NCI-H510A treated with DMSO at 0.1 percent for 48 hours (cell line): ENCODE results near the gene COPS7A.

Experiments used
- DNase-seq: peaks from one replicate; lab custom pipeline; 2025; lab: John Stamatoyannopoulos, UW

COPS7A gene

GRCh38 chr12:6770094-6770493, 46.2 kb downstream of the COPS7A start:
- DNase-seq = no peak

GRCh38 chr12:6770600-6770999, 46.8 kb downstream of the COPS7A start:
- DNase-seq = no peak

DNA sequence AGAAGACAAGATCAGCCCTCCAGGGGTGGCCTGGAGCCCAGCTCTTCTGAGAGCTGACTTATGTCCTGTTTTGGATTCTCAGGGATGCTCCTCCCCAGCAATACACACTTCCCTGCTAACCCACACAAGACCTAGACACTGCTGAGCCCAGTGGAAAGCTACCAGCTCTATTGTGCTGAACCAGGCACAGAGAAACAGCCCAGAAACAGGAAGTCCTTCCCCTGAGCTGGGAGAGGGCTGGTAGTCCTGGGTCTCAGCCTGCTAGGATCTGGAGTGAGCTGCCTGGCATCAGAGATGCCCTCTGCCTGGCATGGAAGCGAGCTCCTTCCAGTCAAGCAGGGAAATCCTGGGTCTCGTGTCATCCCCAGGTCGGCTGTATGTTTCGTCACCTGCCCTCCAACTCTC, 47.2 kb downstream of the COPS7A start:
- DNase-seq = no peak

DNA sequence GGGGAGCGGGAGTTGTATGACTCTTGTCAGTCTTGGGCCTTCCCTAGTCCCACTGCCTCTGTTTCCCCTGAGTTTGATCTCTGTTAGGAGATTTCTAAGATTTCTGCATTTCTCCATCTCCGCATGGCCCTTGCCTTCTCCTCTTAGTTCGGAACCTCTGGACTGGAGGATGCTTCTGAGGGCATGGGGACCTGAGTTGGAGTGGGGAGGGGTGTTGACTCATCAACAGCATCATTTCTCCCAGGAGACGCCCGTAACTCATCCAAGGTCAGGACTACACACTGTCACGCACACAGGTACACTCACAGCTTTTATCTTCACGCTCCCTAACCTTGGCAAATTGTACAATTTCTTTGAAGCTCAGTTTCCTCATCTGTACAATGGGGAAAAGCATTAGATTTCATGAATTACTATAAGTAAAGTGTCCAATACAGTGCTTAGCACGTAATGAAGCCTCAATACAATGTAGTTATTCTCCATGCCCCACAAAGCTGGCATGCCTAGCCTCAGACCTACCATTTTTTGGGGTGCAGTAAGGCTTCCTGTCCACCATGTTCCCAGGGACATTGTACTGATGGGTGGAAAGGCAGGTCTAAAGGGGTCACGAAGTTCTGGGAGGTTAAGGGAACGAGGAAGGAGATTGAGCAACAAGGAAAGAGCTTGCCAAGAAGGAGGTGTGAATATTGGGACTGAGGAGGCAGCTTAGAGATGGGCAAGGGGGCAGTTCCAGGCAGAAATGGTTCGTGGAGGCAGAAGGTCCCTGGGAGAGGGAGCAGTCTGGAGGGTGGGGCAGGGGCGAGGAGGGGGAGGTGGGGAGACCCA, 47.9 kb downstream of the COPS7A start:
- DNase-seq = no peak

- DNase-seq = no peak
Observed at GRCh38 chr12:6772331-6772695, 48.5 kb downstream of the COPS7A start, which contains the start of gene LAG3. Gene LAG3, plus strand, starts transcription at chr12:6772520. Its CDS starts 333 bp downstream, at chr12:6772853.

- DNase-seq = no peak
Observed at GRCh38 chr12:6772726-6773589, 49.1 kb downstream of the COPS7A start.

DNA sequence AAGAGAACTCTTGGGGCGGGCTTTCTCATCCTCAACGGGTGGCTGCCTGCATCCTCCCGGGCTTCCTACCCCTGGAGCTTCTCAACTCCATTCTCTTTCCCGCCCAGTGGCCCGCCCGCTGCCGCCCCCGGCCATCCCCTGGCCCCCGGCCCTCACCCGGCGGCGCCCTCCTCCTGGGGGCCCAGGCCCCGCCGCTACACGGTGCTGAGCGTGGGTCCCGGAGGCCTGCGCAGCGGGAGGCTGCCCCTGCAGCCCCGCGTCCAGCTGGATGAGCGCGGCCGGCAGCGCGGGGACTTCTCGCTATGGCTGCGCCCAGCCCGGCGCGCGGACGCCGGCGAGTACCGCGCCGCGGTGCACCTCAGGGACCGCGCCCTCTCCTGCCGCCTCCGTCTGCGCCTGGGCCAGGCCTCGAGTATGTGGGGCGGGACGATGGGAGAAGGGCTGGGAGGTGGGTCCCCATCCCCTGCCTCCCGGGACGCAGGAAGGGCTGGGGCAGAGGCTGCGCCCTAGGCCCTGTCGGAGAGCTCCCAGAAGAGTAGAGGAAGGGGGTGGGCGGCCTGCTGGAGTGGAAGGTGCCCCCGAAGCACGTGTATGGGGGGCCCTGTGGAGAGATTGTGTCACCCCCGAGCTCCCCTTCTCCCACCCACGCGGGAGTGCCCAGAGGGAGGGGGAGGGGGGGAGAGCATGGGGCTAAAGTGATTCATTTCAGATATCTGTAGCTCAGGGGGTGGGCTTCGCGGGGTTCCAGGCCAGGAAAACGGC, 49.9 kb downstream of the COPS7A start:
- no peak for DNase-seq

DNA sequence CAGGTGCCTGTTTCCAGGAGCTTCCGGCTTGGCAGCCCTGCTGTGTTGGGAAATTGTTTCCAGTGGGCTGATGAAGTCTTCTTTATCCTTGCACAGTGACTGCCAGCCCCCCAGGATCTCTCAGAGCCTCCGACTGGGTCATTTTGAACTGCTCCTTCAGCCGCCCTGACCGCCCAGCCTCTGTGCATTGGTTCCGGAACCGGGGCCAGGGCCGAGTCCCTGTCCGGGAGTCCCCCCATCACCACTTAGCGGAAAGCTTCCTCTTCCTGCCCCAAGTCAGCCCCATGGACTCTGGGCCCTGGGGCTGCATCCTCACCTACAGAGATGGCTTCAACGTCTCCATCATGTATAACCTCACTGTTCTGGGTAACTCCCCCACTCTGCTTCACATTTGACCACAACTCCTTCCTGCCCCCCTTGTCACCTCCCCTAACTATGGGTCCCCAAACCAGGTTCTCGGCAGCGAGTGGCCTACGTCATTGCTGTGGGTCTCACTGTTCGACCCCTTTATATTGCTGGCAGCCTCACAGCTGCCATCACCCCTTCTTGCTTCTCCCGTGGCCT, 50.7 kb downstream of the COPS7A start:
- DNase-seq = no peak

DNA sequence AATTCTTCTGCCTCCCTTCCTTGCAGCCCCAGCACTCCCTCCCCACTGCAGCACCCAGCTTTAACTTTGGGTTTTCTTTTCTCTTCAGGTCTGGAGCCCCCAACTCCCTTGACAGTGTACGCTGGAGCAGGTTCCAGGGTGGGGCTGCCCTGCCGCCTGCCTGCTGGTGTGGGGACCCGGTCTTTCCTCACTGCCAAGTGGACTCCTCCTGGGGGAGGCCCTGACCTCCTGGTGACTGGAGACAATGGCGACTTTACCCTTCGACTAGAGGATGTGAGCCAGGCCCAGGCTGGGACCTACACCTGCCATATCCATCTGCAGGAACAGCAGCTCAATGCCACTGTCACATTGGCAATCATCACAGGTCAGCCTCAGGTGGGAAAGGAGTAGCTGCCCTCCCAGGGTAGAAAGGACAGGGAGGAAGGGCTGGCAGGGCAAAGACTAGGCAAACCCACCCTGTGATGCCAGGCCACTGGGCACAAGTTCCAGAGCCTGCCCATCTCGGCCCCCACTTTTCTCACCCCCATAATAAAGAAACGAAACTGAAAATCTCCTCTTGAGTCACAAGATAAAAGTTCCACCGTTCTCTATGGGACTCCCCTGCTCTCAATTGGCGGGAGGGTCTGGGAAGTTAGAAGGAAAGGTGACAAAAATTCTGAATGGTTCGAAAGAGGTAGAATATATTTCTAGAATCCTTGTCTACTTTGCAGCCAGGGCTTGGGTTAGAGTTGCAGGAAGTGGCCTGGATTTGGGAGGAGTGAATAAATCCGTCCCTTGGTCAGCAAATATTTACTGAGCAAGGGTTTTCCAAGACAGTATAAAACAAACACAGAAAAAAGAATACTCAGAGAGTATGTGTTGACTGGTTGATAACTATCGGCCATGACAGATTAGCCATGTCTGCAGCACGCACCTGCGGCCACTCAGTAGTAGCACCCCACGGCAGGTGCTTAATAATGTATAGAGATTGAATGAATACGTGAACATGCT, 51.6 kb downstream of the COPS7A start:
- DNase-seq = peak; percentile 15

GRCh38 chr12:6777386-6777785, 53.5 kb downstream of the COPS7A start:
- DNase-seq = no peak

DNA sequence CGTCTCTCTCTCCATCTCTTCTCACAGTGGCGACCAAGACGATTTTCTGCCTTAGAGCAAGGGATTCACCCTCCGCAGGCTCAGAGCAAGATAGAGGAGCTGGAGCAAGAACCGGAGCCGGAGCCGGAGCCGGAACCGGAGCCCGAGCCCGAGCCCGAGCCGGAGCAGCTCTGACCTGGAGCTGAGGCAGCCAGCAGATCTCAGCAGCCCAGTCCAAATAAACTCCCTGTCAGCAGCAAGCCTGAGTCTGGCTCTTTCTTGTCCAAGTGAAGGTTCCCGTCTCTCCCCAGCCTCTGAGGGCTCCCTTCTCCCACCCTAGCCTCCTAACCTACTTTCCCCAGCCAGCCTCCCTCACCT, 54.3 kb downstream of the COPS7A start:
- DNase-seq = no peak

- peak; percentile 82 for DNase-seq
Observed at GRCh38 chr12:6778574-6779550, 55.0 kb downstream of the COPS7A start.

DNA sequence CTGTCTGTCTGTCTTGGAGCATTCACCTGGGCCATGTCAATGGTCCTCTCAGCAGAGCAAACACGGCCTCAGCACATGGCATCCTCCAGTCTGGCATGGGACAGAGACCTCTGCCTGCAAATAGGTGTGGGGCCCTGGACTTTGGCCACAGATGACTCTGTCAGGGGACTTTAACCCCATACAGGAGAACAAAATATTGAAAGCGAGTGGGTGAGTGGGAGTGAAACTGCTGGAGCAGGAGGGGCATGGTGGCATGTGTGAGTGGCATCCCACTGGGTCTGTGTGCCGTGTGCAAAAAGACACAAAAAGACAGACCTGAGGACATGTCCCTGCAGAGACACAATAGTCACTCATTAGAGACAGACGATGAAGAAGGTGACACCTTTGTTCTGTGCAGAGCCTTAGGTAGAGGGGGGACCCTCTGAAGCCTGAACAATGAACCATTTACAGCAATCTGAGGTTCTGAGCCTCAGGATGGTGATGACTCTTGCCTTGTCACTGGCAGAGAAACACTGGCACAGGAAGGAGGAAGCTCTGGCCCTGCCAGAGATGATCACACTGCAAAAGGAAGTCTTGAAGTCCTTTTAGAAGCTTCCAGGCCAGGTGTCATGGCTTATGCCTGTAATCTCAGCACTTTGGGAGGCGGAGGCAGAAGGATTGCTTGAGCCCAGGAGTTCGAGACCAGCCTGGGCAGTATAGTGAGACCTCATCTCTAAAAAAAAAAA, 56.0 kb downstream of the COPS7A start:
- DNase-seq = no peak

GRCh38 chr12:6780573-6780972, 56.7 kb downstream of the COPS7A start:
- DNase-seq = no peak
